Measurements from ENCODE around the gene DCAF12L2.
"Not testable (repeated sequence)": the region's sequence is repeated elsewhere in the genome, so short reads cannot be mapped to it uniquely, and the experiment has no call there.

The DCAF12L2 gene

GRCh38 chrX:126165721-126166461 is at the start of gene DCAF12L2:
TSS of gene DCAF12L2 (minus strand) at chrX:126166289. CDS start at chrX:126165924, 365 bp downstream.
- no peaks in the 10 kb centered on the region for H3K9me3 ChIP-seq
- H3K4me1 ChIP-seq = no peaks in the 10 kb centered on the region
- H3K4me3 ChIP-seq = peak within 1 kb of the TSS; percentile 18
- peak in 1 of 2 experiments; percentile 45 for DNase-seq (ENCODE audit: low spot score in 2 of 2)
- in situ Hi-C loops (cut with MboI; ENCODE audit: low sequenced_read_pairs) = no loop called here
- no peaks in the 10 kb centered on the region for H3K36me3 ChIP-seq (replicated peaks)
- no peaks in the 10 kb centered on the region for H3K27me3 ChIP-seq (ENCODE audit: low read depth)

GRCh38 chrX:126190888-126191287 is 24.8 kb upstream of the DCAF12L2 start:
- H3K27me3 ChIP-seq (ENCODE audit: low read depth); H3K36me3 ChIP-seq (replicated peaks); DNase-seq (ENCODE audit: low spot score in 2 of 2); in situ Hi-C loops (cut with MboI; ENCODE audit: low sequenced_read_pairs); H3K9me3 ChIP-seq; H3K4me1 ChIP-seq; H3K4me3 ChIP-seq: not testable (repeated sequence)

- in situ Hi-C loops (cut with MboI; ENCODE audit: low sequenced_read_pairs) = no loop called here
- no peak for DNase-seq (ENCODE audit: low spot score in 2 of 2)
- Histone ChIP-seq H3K4me1 (no peaks in the 10 kb centered on the region), H3K27me3 (ENCODE audit: low read depth) (no peaks in the 10 kb centered on the region), H3K36me3 (replicated peaks) (no peaks in the 10 kb centered on the region), H3K4me3 (no peak overlapping the region), H3K9me3 (no peaks in the 10 kb centered on the region)
Measured at GRCh38 chrX:126177133-126177840, 11.2 kb upstream of the DCAF12L2 start.

- no peaks in the 10 kb centered on the region for H3K27me3 ChIP-seq (ENCODE audit: low read depth)
Measured at GRCh38 chrX:126170720-126171119, 4.6 kb upstream of the DCAF12L2 start.

GRCh38 chrX:126167560-126167959 is 1.5 kb upstream of the DCAF12L2 start:
- Histone ChIP-seq H3K9me3 (no peaks in the 10 kb centered on the region), H3K36me3 (replicated peaks) (no peaks in the 10 kb centered on the region), H3K4me3 (no peak overlapping the region), H3K4me1 (no peaks in the 10 kb centered on the region), H3K27me3 (ENCODE audit: low read depth) (no peaks in the 10 kb centered on the region)
- DNase-seq (ENCODE audit: low spot score in 2 of 2) = no peak
- in situ Hi-C loops (cut with MboI; ENCODE audit: low sequenced_read_pairs) = no loop called here

More at GRCh38 chrX:126170720-126171119, 4.6 kb upstream of the DCAF12L2 start:
- no peak overlapping the region for H3K4me3 ChIP-seq
- H3K9me3 ChIP-seq = no peaks in the 10 kb centered on the region
- H3K4me1 ChIP-seq = no peaks in the 10 kb centered on the region
- in situ Hi-C loops (cut with MboI; ENCODE audit: low sequenced_read_pairs) = no loop called here
- no peak for DNase-seq (ENCODE audit: low spot score in 2 of 2)
- no peaks in the 10 kb centered on the region for H3K36me3 ChIP-seq (replicated peaks)

- Histone ChIP-seq H3K36me3 (replicated peaks) (no peaks in the 10 kb centered on the region), H3K9me3 (no peaks in the 10 kb centered on the region), H3K27me3 (ENCODE audit: low read depth) (no peaks in the 10 kb centered on the region), H3K4me1 (no peaks in the 10 kb centered on the region), H3K4me3 (no peak overlapping the region)
- in situ Hi-C loops (cut with MboI; ENCODE audit: low sequenced_read_pairs) = no loop called here
- no peak for DNase-seq (ENCODE audit: low spot score in 2 of 2)
Measured at GRCh38 chrX:126165401-126165720, 728 bp downstream of the DCAF12L2 start.

GRCh38 chrX:126164689-126165400 is 1.2 kb downstream of the DCAF12L2 start:
- no peak for DNase-seq (ENCODE audit: low spot score in 2 of 2)
- Histone ChIP-seq H3K9me3 (no peaks in the 10 kb centered on the region), H3K4me3 (no peak overlapping the region), H3K27me3 (ENCODE audit: low read depth) (no peaks in the 10 kb centered on the region), H3K36me3 (replicated peaks) (no peaks in the 10 kb centered on the region), H3K4me1 (no peaks in the 10 kb centered on the region)
- in situ Hi-C loops (cut with MboI; ENCODE audit: low sequenced_read_pairs) = no loop called here

- Histone ChIP-seq H3K27me3 (ENCODE audit: low read depth) (no peaks in the 10 kb centered on the region), H3K4me1 (no peaks in the 10 kb centered on the region), H3K4me3 (no peak overlapping the region), H3K9me3 (no peaks in the 10 kb centered on the region), H3K36me3 (replicated peaks) (no peaks in the 10 kb centered on the region)
- in situ Hi-C loops (cut with MboI; ENCODE audit: low sequenced_read_pairs) = no loop called here
- no peak for DNase-seq (ENCODE audit: low spot score in 2 of 2)
Measured at GRCh38 chrX:126164226-126164625, 1.9 kb downstream of the DCAF12L2 start.

GRCh38 chrX:126141014-126141413 is 25.1 kb downstream of the DCAF12L2 start:
- no peak for DNase-seq (ENCODE audit: low spot score in 2 of 2)
- in situ Hi-C loops (cut with MboI; ENCODE audit: low sequenced_read_pairs) = no loop called here
- no peaks in the 10 kb centered on the region for H3K36me3 ChIP-seq (replicated peaks)

GRCh38 chrX:126137899-126138298 is 28.2 kb downstream of the DCAF12L2 start:
- H3K9me3 ChIP-seq = no peaks in the 10 kb centered on the region
- in situ Hi-C loops (cut with MboI; ENCODE audit: low sequenced_read_pairs) = no loop called here
- no peaks in the 10 kb centered on the region for H3K36me3 ChIP-seq (replicated peaks)
- no peaks in the 10 kb centered on the region for H3K4me1 ChIP-seq
- H3K4me3 ChIP-seq = no peak overlapping the region
- H3K27me3 ChIP-seq (ENCODE audit: low read depth) = no peaks in the 10 kb centered on the region
- DNase-seq (ENCODE audit: low spot score in 2 of 2) = peak; percentile 11 to 32

More at GRCh38 chrX:126141014-126141413, 25.1 kb downstream of the DCAF12L2 start:
- H3K9me3 ChIP-seq = no peaks in the 10 kb centered on the region
- no peaks in the 10 kb centered on the region for H3K4me1 ChIP-seq
- H3K27me3 ChIP-seq (ENCODE audit: low read depth) = no peaks in the 10 kb centered on the region
- no peak overlapping the region for H3K4me3 ChIP-seq

GRCh38 chrX:126124721-126125120 is 41.4 kb downstream of the DCAF12L2 start:
- in situ Hi-C loops (cut with MboI; ENCODE audit: low sequenced_read_pairs) = no loop called here
- Histone ChIP-seq H3K4me3 (no peak overlapping the region), H3K36me3 (replicated peaks) (no peaks in the 10 kb centered on the region), H3K4me1 (peaks cover 9% of the 10 kb centered on the region; the same call in 1 of the 2 replicates), H3K9me3 (no peaks in the 10 kb centered on the region), H3K27me3 (ENCODE audit: low read depth) (no peaks in the 10 kb centered on the region)
- no peak for DNase-seq (ENCODE audit: low spot score in 2 of 2)

All from HAP-1 (cell line).